Measurements from ENCODE around the gene KSR2.

KSR2 gene

GRCh38 chr12:117547209-117547608 is 421.6 kb downstream of the KSR2 start:
- no peak for TF ChIP-seq CTCF (IDR thresholded peaks at IDR 0.05; ENCODE audit: borderline replicate concordance, control extremely low read depth, extremely low read depth, insufficient read depth, missing control alignments)
- in situ Hi-C loops (cut with MboI; ENCODE audit: low sequenced_read_pairs, unreplicated experiment) = no loop called here
- no peak for DNase-seq (ENCODE audit: low spot score)

- no peak for DNase-seq (ENCODE audit: low spot score)
- in situ Hi-C loops (cut with MboI; ENCODE audit: low sequenced_read_pairs, unreplicated experiment) = no loop called here
- TF ChIP-seq CTCF (IDR thresholded peaks at IDR 0.05; ENCODE audit: borderline replicate concordance, control extremely low read depth, extremely low read depth, insufficient read depth, missing control alignments) = no peak
Measured at GRCh38 chr12:117545216-117545615, 423.6 kb downstream of the KSR2 start.

GRCh38 chr12:117540011-117540410 is 428.8 kb downstream of the KSR2 start:
- DNase-seq (ENCODE audit: low spot score) = no peak
- in situ Hi-C loops (cut with MboI; ENCODE audit: low sequenced_read_pairs, unreplicated experiment) = no loop called here
- TF ChIP-seq CTCF (IDR thresholded peaks at IDR 0.05; ENCODE audit: borderline replicate concordance, control extremely low read depth, extremely low read depth, insufficient read depth, missing control alignments) = no peak

- DNase-seq (ENCODE audit: low spot score) = no peak
- TF ChIP-seq CTCF (IDR thresholded peaks at IDR 0.05; ENCODE audit: borderline replicate concordance, control extremely low read depth, extremely low read depth, insufficient read depth, missing control alignments) = no peak
- in situ Hi-C loops (cut with MboI; ENCODE audit: low sequenced_read_pairs, unreplicated experiment) = no loop called here
Measured at GRCh38 chr12:117538926-117539325, 429.9 kb downstream of the KSR2 start.

- in situ Hi-C loops (cut with MboI; ENCODE audit: low sequenced_read_pairs, unreplicated experiment) = no loop called here
- no peak for DNase-seq (ENCODE audit: low spot score)
- TF ChIP-seq CTCF (IDR thresholded peaks at IDR 0.05; ENCODE audit: borderline replicate concordance, control extremely low read depth, extremely low read depth, insufficient read depth, missing control alignments) = no peak
Measured at GRCh38 chr12:117538032-117538690, 430.6 kb downstream of the KSR2 start.

- DNase-seq (ENCODE audit: low spot score) = no peak
- TF ChIP-seq CTCF (IDR thresholded peaks at IDR 0.05; ENCODE audit: borderline replicate concordance, control extremely low read depth, extremely low read depth, insufficient read depth, missing control alignments) = no peak
- in situ Hi-C loops (cut with MboI; ENCODE audit: low sequenced_read_pairs, unreplicated experiment) = no loop called here
Measured at GRCh38 chr12:117533687-117534086, 435.1 kb downstream of the KSR2 start.
